ENCODE measurements around the gene PHYHD1. TPM values are rescaled to one million over a fixed set of nuclear protein-coding genes. Genes with fewer than 3 reads are reported as not detected.
A peak's percentile ranks its signal among the peaks of the same experiment; 100 is the strongest.

Gene PHYHD1
- polyA plus RNA-seq, 2 of the 4 experiments (the other 2 are of a cell fraction), result not detected

GRCh38 chr9:128987805-128988204, 67.0 kb downstream of the PHYHD1 start:
- FAIRE-seq, result no peak
- Histone ChIP-seq H3K4me3 (no peak overlapping the region), H3K9me3 (no peaks in the 10 kb centered on the region), H3K27ac (no peak overlapping the region), H3K4me2 (no peak overlapping the region), H3K4me1 (peaks cover 7% of the 10 kb centered on the region; the same call in 1 of the 3 replicates)
- TF ChIP-seq CTCF (IDR thresholded peaks at IDR 0.05) (no peak), HES2 (IDR thresholded peaks at IDR 0.05) (no peak), PBX3 (IDR thresholded peaks at IDR 0.05) (no peak), HDAC2 (IDR thresholded peaks at IDR 0.05) (no peak)
- ChIA-PET CTCF (interaction anchor here (0.6 to 6.0 kb wide), 7 partner anchors 9 to 546 kb away, joined by 3 to 45 read pairs (median 4); partner anchors contain the start of gene ENDOG), POLR2A (no interaction called here)
- no peak for DNase-seq (ENCODE audit: low read depth in 1 of 2, low spot score in 1 of 2)
- peak; percentile 46 to 68 for ATAC-seq
- 93% methylated on average over 5 of the region's 5 CpGs for WGBS (ENCODE audit: missing lambda C conversion rate)

Other genes with a start within 250 kb of the PHYHD1 start
- gene SET, start 231.8 kb upstream of the PHYHD1 start, polyA plus RNA-seq (2011; rRNA removed), result 293 and 518 TPM in 2 replicates
- 538 to 546 TPM (median 544 TPM) in 3 replicates for gene SET, start 231.8 kb upstream of the PHYHD1 start, polyA plus RNA-seq (2017; fragmentation: RNase III; extraction: RNeasy Plus Mini Kit Qiagen cat#74134 plus additional on column Dnase treatment)
- 7.6 and 9.0 TPM in 2 replicates for gene PKN3, start 218.5 kb upstream of the PHYHD1 start, polyA plus RNA-seq (2011; rRNA removed)
- gene PKN3, start 218.5 kb upstream of the PHYHD1 start, polyA plus RNA-seq (2017; fragmentation: RNase III; extraction: RNeasy Plus Mini Kit Qiagen cat#74134 plus additional on column Dnase treatment), result 14.1 to 16.7 TPM (median 16.3 TPM) in 3 replicates
- gene ZDHHC12, start 196.9 kb upstream of the PHYHD1 start, polyA plus RNA-seq (2011; rRNA removed), result 37.6 and 55.5 TPM in 2 replicates
- 66.2 to 77.5 TPM (median 75.7 TPM) in 3 replicates for gene ZDHHC12, start 196.9 kb upstream of the PHYHD1 start, polyA plus RNA-seq (2017; fragmentation: RNase III; extraction: RNeasy Plus Mini Kit Qiagen cat#74134 plus additional on column Dnase treatment)
- 13.4 and 16.2 TPM in 2 replicates for gene ZER1, start 149.1 kb upstream of the PHYHD1 start, polyA plus RNA-seq (2011; rRNA removed)
- 8.1 to 10.8 TPM (median 9.1 TPM) in 3 replicates for gene ZER1, start 149.1 kb upstream of the PHYHD1 start, polyA plus RNA-seq (2017; fragmentation: RNase III; extraction: RNeasy Plus Mini Kit Qiagen cat#74134 plus additional on column Dnase treatment)
- gene TBC1D13, start 133.7 kb upstream of the PHYHD1 start, polyA plus RNA-seq (2011; rRNA removed), result 17.6 and 20.6 TPM in 2 replicates
- 12.4 to 14.0 TPM (median 13.9 TPM) in 3 replicates for gene TBC1D13, start 133.7 kb upstream of the PHYHD1 start, polyA plus RNA-seq (2017; fragmentation: RNase III; extraction: RNeasy Plus Mini Kit Qiagen cat#74134 plus additional on column Dnase treatment)
- gene ENDOG, start 102.5 kb upstream of the PHYHD1 start, polyA plus RNA-seq (2011; rRNA removed), result 12.6 and 12.8 TPM in 2 replicates
- 17.1 to 18.6 TPM (median 17.3 TPM) in 3 replicates for gene ENDOG, start 102.5 kb upstream of the PHYHD1 start, polyA plus RNA-seq (2017; fragmentation: RNase III; extraction: RNeasy Plus Mini Kit Qiagen cat#74134 plus additional on column Dnase treatment)
- 24.3 and 25.8 TPM in 2 replicates for gene SPOUT1, start 91.2 kb upstream of the PHYHD1 start, polyA plus RNA-seq (2011; rRNA removed)
- gene SPOUT1, start 91.2 kb upstream of the PHYHD1 start, polyA plus RNA-seq (2017; fragmentation: RNase III; extraction: RNeasy Plus Mini Kit Qiagen cat#74134 plus additional on column Dnase treatment), result 19.1 to 28.5 TPM (median 26.9 TPM) in 3 replicates
- gene KYAT1, start 39.0 kb upstream of the PHYHD1 start, polyA plus RNA-seq (2011; rRNA removed), result 10.0 and 12.2 TPM in 2 replicates
- gene KYAT1, start 39.0 kb upstream of the PHYHD1 start, polyA plus RNA-seq (2017; fragmentation: RNase III; extraction: RNeasy Plus Mini Kit Qiagen cat#74134 plus additional on column Dnase treatment), result 8.1 to 9.6 TPM (median 8.4 TPM) in 3 replicates
- gene LRRC8A, start 38.8 kb upstream of the PHYHD1 start, polyA plus RNA-seq (2011; rRNA removed), result 25.9 and 29.2 TPM in 2 replicates
- 22.6 to 23.1 TPM (median 22.9 TPM) in 3 replicates for gene LRRC8A, start 38.8 kb upstream of the PHYHD1 start, polyA plus RNA-seq (2017; fragmentation: RNase III; extraction: RNeasy Plus Mini Kit Qiagen cat#74134 plus additional on column Dnase treatment)
- gene DOLK, start 26.6 kb downstream of the PHYHD1 start, polyA plus RNA-seq (2011; rRNA removed), result 25.4 and 27.8 TPM in 2 replicates
- 19.9 to 22.8 TPM (median 22.2 TPM) in 3 replicates for gene DOLK, start 26.6 kb downstream of the PHYHD1 start, polyA plus RNA-seq (2017; fragmentation: RNase III; extraction: RNeasy Plus Mini Kit Qiagen cat#74134 plus additional on column Dnase treatment)
- gene NUP188, start 26.7 kb downstream of the PHYHD1 start, polyA plus RNA-seq (2011; rRNA removed), result 52.3 and 62.1 TPM in 2 replicates
- gene NUP188, start 26.7 kb downstream of the PHYHD1 start, polyA plus RNA-seq (2017; fragmentation: RNase III; extraction: RNeasy Plus Mini Kit Qiagen cat#74134 plus additional on column Dnase treatment), result 29.2 to 37.9 TPM (median 33.2 TPM) in 3 replicates
- 28.3 and 30.0 TPM in 2 replicates for gene SH3GLB2, start 107.3 kb downstream of the PHYHD1 start, polyA plus RNA-seq (2011; rRNA removed)
- gene SH3GLB2, start 107.3 kb downstream of the PHYHD1 start, polyA plus RNA-seq (2017; fragmentation: RNase III; extraction: RNeasy Plus Mini Kit Qiagen cat#74134 plus additional on column Dnase treatment), result 40.2 to 42.6 TPM (median 40.6 TPM) in 3 replicates
- gene MIGA2, start 115.6 kb downstream of the PHYHD1 start, polyA plus RNA-seq (2011; rRNA removed), result 6.3 and 6.4 TPM in 2 replicates
- gene MIGA2, start 115.6 kb downstream of the PHYHD1 start, polyA plus RNA-seq (2017; fragmentation: RNase III; extraction: RNeasy Plus Mini Kit Qiagen cat#74134 plus additional on column Dnase treatment), result 12.8 to 16.1 TPM (median 15.1 TPM) in 3 replicates
- gene DOLPP1, start 160.1 kb downstream of the PHYHD1 start, polyA plus RNA-seq (2011; rRNA removed), result 25.6 and 31.4 TPM in 2 replicates
- 21.8 to 23.5 TPM (median 22.2 TPM) in 3 replicates for gene DOLPP1, start 160.1 kb downstream of the PHYHD1 start, polyA plus RNA-seq (2017; fragmentation: RNase III; extraction: RNeasy Plus Mini Kit Qiagen cat#74134 plus additional on column Dnase treatment)
- 20.5 and 20.8 TPM in 2 replicates for gene CRAT, start 189.8 kb downstream of the PHYHD1 start, polyA plus RNA-seq (2011; rRNA removed)
- gene CRAT, start 189.8 kb downstream of the PHYHD1 start, polyA plus RNA-seq (2017; fragmentation: RNase III; extraction: RNeasy Plus Mini Kit Qiagen cat#74134 plus additional on column Dnase treatment), result 22.7 to 26.2 TPM (median 26.0 TPM) in 3 replicates
- gene PTPA, start 190.4 kb downstream of the PHYHD1 start, polyA plus RNA-seq (2011; rRNA removed), result 140 and 149 TPM in 2 replicates
- gene PTPA, start 190.4 kb downstream of the PHYHD1 start, polyA plus RNA-seq (2017; fragmentation: RNase III; extraction: RNeasy Plus Mini Kit Qiagen cat#74134 plus additional on column Dnase treatment), result 140 to 167 TPM (median 161 TPM) in 3 replicates

All from A549 (cell line).